HepG2 (cell line): ENCODE measurements around the gene MAPK13. TPM values are rescaled to one million over a fixed set of nuclear protein-coding genes. Genes with fewer than 3 reads are reported as not detected.

Experiments
- CREB1 ChIP-seq, 2 experiments: fragments of 450-650 bp in 1 of 2; IDR thresholded peaks; 2 replicates each; pipeline ENCODE4 v1.6.1; 2016 to 2017; ENCODE audit warnings: control low read depth in 1 of 2, mild to moderate bottlenecking in 1 of 2, missing compliant biosample characterization in 1 of 2, missing genetic modification characterization in 1 of 2
- FOXO1 ChIP-seq: sonication (generic); formaldehyde crosslinking; IDR thresholded peaks from 2 replicates; pipeline ENCODE4 v1.4.0; 2020; ENCODE audit warnings: missing genetic modification reagents
- HMG20B ChIP-seq: conservative IDR thresholded peaks from 2 replicates; pipeline ENCODE4 v1.6.1; 2016; ENCODE audit warnings: missing genetic modification reagents, missing compliant biosample characterization
- KAT7 ChIP-seq: IDR thresholded peaks from 2 replicates; pipeline ENCODE4 v1.6.1; 2018; ENCODE audit warnings: borderline replicate concordance, missing compliant biosample characterization
- KMT2A ChIP-seq: sonication (generic); formaldehyde crosslinking; IDR thresholded peaks from 2 replicates; pipeline ENCODE4 v1.4.0; 2020; ENCODE audit warnings: missing genetic modification reagents
- NFKB2 ChIP-seq: sonication (generic); formaldehyde crosslinking; IDR thresholded peaks from 2 replicates; pipeline ENCODE4 v1.4.0; 2020; ENCODE audit warnings: missing genetic modification reagents, borderline replicate concordance
- SP1 ChIP-seq, 2 experiments: fragments of 450-650 bp in 1 of 2; sonication (generic) in 1 of 2; formaldehyde crosslinking in 1 of 2; IDR thresholded peaks; 2 replicates each; pipeline versions ENCODE4 v1.4.0 to v1.6.1; 2016 to 2020; ENCODE audit warnings: missing genetic modification reagents in 1 of 2
- TARDBP ChIP-seq: sonication (generic); formaldehyde crosslinking; IDR thresholded peaks from 2 replicates; pipeline ENCODE4 v1.8.0; 2022; ENCODE audit warnings: mild to moderate bottlenecking, missing genetic modification reagents
- ZNF430 ChIP-seq: sonication (generic); formaldehyde crosslinking; IDR thresholded peaks from 2 replicates; pipeline ENCODE4 v1.9.0; 2021; ENCODE audit warnings: mild to moderate bottlenecking, missing genetic modification reagents
- ZNF451 ChIP-seq: sonication (generic); formaldehyde crosslinking; IDR thresholded peaks from 2 replicates; pipeline ENCODE4 v1.5.0; 2020; ENCODE audit warnings: mild to moderate bottlenecking, missing genetic modification reagents
- ZNF761 ChIP-seq: sonication (generic); formaldehyde crosslinking; conservative IDR thresholded peaks from 2 replicates; pipeline ENCODE4 v1.4.0; 2020; ENCODE audit warnings: mild to moderate bottlenecking, missing genetic modification reagents
- ZSCAN22 ChIP-seq: sonication (generic); formaldehyde crosslinking; IDR thresholded peaks from 2 replicates; pipeline ENCODE4 v1.4.0; 2020; ENCODE audit warnings: mild to moderate bottlenecking, missing genetic modification reagents
- polyA plus RNA-seq, 8 experiments: library from polyadenylated mRNA; depleted of rRNA in 3 of 8; stranded (reverse) in 7 of 8; unstranded in 1 of 8; fragments of >200 nt; fragmentation: Illumina TruSeq in 4 of 8; extraction: Trizol in 4 of 8; gene quantifications; 2 replicates each; pipeline versions ENCODE4 v1.2.1 to v1.2.3, GENCODE V29; 2011 to 2016; ENCODE audit warnings: low read depth in 4 of 8, missing spikeins in 1 of 8, mixed read lengths in 1 of 8; ENCODE audit not compliant: insufficient read depth in 1 of 8
- total RNA-seq, 5 experiments: library from RNA; depleted of rRNA; stranded (reverse); fragments of >200 nt; fragmentation: Illumina TruSeq; extraction: Trizol; gene quantifications; 2 replicates each; pipeline ENCODE4 v1.2.3, GENCODE V29; 2016; ENCODE audit warnings: low read depth in 1 of 5
- TF ChIP-seq, protein P1 (sequence below): IDR thresholded peaks from 2 replicates; pipeline ENCODE4 v1.6.1; 2012; ENCODE audit warnings: low read length, improper control_type of control experiment
- TF ChIP-seq, protein P2 (sequence below): IDR thresholded peaks from 2 replicates; pipeline ENCODE4 v1.6.1; 2016; ENCODE audit warnings: low read depth, control low read depth
- TF ChIP-seq, protein P3 (sequence below): sonication (generic); formaldehyde crosslinking; IDR thresholded peaks from 2 replicates; pipeline ENCODE4 v1.9.0; 2021; ENCODE audit warnings: missing genetic modification reagents, mild to moderate bottlenecking, borderline replicate concordance
- TF ChIP-seq, protein P4 (sequence below): sonication (generic); formaldehyde crosslinking; IDR thresholded peaks from 2 replicates; pipeline ENCODE4 v1.8.0; 2023; ENCODE audit warnings: mild to moderate bottlenecking, missing genetic modification reagents
- TF ChIP-seq, protein P5 (sequence below): sonication (generic); formaldehyde crosslinking; IDR thresholded peaks from 2 replicates; pipeline ENCODE4 v1.4.0; 2020; ENCODE audit warnings: missing genetic modification reagents, borderline replicate concordance
- TF ChIP-seq, protein P6 (sequence below): sonication (generic); formaldehyde crosslinking; IDR thresholded peaks from 2 replicates; pipeline ENCODE4 v1.4.0; 2020; ENCODE audit warnings: missing genetic modification reagents; ENCODE audit errors: not compliant biosample characterization

The MAPK13 gene
- total and polyA plus RNA-seq, 2 of the 13 experiments (the other 11 are each of a cell fraction or from before 2014, with no cell fraction given), result 12.7 to 43.4 TPM

DNA sequence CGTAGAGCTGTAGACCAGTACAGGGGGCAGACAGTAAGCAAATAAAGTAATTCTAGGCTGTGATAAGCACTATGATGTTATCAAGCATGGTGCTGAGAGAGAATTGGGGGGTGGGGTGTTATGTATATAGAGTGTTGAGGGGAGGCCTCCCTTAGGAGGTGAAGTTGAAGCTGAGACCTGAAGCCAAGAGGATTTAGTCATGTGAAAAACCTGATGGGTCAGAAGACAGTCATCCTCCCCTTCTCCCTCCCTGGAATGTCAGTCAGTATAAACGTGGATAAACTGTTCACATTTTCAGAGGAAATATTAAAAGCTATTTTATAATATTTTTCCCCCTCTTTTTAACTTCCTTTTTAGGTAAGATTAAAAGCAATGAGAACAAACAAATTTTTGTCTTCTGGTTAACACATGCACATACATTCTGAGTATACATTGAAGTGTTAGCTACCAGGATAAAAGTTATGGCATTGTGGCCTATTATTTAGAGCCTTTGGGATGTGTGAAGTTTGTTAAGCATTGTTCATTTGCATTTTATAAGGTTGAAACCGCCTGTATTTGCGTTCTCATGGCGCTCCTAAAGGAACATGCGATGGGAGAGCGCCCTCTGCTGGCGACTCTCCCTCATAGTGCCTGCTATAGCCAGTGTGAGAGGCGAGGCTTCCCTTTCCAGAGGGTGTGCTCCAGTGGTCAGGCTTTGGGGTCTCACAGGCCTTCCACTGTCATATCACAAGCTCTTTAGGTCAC is 35.4 kb upstream of the MAPK13 start (continued):
- TF ChIP-seq FOXO1 (CRISPR knock-in tag) (no peak), ZNF430 (CRISPR knock-in tag) (no peak), ZNF761 (CRISPR knock-in tag) (no peak; the same call in 1 of the 2 replicates), KMT2A (CRISPR knock-in tag) (peak; percentile 63; the same call in 1 of the 2 replicates), ZNF451 (CRISPR knock-in tag) (no peak), SP1 (IDR thresholded peaks at IDR 0.05) (no peak), SP1 (CRISPR knock-in tag; IDR thresholded peaks at IDR 0.05) (no peak), KAT7 (0 out of 2 replicates have a peak, but pooled peaks have one; percentile 9), NFKB2 (CRISPR knock-in tag) (0 out of 2 replicates have a peak, but pooled peaks have one; percentile 27), CREB1 (IDR thresholded peaks at IDR 0.05) (no peak), CREB1 (CRISPR knock-in tag; IDR thresholded peaks at IDR 0.05) (no peak), TARDBP (CRISPR knock-in tag) (no peak; the same call in 1 of the 2 replicates), ZSCAN22 (no peak), HMG20B (CRISPR knock-in tag) (no peak)
- TF ChIP-seq, protein P1, sequence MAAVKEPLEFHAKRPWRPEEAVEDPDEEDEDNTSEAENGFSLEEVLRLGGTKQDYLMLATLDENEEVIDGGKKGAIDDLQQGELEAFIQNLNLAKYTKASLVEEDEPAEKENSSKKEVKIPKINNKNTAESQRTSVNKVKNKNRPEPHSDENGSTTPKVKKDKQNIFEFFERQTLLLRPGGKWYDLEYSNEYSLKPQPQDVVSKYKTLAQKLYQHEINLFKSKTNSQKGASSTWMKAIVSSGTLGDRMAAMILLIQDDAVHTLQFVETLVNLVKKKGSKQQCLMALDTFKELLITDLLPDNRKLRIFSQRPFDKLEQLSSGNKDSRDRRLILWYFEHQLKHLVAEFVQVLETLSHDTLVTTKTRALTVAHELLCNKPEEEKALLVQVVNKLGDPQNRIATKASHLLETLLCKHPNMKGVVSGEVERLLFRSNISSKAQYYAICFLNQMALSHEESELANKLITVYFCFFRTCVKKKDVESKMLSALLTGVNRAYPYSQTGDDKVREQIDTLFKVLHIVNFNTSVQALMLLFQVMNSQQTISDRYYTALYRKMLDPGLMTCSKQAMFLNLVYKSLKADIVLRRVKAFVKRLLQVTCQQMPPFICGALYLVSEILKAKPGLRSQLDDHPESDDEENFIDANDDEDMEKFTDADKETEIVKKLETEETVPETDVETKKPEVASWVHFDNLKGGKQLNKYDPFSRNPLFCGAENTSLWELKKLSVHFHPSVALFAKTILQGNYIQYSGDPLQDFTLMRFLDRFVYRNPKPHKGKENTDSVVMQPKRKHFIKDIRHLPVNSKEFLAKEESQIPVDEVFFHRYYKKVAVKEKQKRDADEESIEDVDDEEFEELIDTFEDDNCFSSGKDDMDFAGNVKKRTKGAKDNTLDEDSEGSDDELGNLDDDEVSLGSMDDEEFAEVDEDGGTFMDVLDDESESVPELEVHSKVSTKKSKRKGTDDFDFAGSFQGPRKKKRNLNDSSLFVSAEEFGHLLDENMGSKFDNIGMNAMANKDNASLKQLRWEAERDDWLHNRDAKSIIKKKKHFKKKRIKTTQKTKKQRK, result no peak
- TF ChIP-seq, protein P2, sequence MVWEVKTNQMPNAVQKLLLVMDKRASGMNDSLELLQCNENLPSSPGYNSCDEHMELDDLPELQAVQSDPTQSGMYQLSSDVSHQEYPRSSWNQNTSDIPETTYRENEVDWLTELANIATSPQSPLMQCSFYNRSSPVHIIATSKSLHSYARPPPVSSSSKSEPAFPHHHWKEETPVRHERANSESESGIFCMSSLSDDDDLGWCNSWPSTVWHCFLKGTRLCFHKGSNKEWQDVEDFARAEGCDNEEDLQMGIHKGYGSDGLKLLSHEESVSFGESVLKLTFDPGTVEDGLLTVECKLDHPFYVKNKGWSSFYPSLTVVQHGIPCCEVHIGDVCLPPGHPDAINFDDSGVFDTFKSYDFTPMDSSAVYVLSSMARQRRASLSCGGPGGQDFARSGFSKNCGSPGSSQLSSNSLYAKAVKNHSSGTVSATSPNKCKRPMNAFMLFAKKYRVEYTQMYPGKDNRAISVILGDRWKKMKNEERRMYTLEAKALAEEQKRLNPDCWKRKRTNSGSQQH (CRISPR knock-in tag), result no peak
- TF ChIP-seq, protein P3, sequence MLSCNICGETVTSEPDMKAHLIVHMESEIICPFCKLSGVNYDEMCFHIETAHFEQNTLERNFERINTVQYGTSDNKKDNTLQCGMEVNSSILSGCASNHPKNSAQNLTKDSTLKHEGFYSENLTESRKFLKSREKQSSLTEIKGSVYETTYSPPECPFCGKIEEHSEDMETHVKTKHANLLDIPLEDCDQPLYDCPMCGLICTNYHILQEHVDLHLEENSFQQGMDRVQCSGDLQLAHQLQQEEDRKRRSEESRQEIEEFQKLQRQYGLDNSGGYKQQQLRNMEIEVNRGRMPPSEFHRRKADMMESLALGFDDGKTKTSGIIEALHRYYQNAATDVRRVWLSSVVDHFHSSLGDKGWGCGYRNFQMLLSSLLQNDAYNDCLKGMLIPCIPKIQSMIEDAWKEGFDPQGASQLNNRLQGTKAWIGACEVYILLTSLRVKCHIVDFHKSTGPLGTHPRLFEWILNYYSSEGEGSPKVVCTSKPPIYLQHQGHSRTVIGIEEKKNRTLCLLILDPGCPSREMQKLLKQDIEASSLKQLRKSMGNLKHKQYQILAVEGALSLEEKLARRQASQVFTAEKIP (CRISPR knock-in tag), result no peak
- TF ChIP-seq, protein P4, sequence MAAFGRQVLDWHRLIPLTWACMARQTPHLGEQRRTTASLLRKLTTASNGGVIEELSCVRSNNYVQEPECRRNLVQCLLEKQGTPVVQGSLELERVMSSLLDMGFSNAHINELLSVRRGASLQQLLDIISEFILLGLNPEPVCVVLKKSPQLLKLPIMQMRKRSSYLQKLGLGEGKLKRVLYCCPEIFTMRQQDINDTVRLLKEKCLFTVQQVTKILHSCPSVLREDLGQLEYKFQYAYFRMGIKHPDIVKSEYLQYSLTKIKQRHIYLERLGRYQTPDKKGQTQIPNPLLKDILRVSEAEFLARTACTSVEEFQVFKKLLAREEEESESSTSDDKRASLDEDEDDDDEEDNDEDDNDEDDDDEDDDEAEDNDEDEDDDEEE (CRISPR knock-in tag), result no peak
- TF ChIP-seq, protein P5, sequence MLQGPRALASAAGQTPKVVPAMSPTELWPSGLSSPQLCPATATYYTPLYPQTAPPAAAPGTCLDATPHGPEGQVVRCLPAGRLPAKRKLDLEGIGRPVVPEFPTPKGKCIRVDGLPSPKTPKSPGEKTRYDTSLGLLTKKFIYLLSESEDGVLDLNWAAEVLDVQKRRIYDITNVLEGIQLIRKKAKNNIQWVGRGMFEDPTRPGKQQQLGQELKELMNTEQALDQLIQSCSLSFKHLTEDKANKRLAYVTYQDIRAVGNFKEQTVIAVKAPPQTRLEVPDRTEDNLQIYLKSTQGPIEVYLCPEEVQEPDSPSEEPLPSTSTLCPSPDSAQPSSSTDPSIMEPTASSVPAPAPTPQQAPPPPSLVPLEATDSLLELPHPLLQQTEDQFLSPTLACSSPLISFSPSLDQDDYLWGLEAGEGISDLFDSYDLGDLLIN (CRISPR knock-in tag), result no peak
- TF ChIP-seq, protein P6, sequence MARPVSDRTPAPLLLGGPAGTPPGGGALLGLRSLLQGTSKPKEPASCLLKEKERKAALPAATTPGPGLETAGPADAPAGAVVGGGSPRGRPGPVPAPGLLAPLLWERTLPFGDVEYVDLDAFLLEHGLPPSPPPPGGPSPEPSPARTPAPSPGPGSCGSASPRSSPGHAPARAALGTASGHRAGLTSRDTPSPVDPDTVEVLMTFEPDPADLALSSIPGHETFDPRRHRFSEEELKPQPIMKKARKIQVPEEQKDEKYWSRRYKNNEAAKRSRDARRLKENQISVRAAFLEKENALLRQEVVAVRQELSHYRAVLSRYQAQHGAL (CRISPR knock-in tag), result no peak
